ENCODE data around the gene GSTA1.
"Not testable (repeated sequence)": the region's sequence is repeated elsewhere in the genome, so short reads cannot be mapped to it uniquely, and the experiment has no call there.

The GSTA1 gene

DNA sequence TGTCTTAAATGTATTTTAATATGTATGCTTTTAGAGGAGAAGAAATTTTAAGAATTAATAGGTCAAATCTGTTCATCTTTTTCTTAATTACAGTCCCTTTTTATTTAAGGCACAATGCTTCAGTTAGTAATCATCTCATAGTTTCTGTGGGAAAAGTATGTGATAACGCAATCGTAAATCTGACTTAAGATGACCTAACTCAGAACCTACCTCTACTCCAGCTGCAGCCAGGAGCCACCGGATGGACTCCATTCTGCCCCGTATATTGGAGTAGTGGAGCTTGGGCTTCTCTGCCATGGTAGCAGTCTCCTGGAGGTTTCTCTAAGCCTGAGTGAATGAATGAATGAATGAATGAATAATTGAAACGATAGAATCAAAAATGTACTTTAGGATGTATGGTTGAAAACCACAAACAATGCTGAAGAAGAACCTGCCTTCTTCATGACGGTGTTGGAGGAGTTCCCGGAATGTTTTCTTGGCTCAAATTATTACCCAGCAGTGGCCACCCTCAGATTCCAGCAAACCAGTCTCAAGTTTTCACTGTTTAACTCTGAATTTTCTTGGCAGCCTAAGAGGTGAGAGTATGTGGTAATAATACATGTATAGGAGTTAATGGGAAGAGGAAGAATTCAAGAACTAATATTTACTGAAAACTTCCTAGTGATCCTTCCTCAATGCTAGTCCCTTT is 45.8 kb downstream of the GSTA1 start:
- not testable (repeated sequence) for DNase-seq (ENCODE audit: low spot score)

- DNase-seq (ENCODE audit: low spot score): no peak
These were observed 49.2 kb downstream of the GSTA1 start for GRCh38 chr6:52754443-52754842.

GRCh38 chr6:52753137-52753536 is 50.5 kb downstream of the GSTA1 start:
- not testable (repeated sequence) for DNase-seq (ENCODE audit: low spot score)

DNA sequence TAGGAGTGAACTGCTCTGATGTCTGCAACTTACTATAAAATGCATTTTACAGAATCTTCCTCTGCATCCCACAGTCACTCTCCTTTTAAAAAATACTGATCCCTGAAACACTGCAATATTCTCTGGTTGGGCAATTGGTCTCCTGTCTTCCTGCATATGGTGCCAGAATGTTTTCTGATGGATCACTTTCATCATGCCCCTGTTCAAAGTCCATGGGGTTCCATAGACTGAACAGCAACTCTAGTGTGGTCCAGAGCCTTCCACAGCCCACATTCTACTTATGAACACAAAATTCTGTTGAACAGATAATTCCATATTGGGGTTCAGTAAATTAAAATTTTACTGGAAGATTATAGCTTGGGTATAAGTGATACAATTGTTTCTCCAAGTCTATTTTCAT is 51.3 kb downstream of the GSTA1 start:
- DNase-seq (ENCODE audit: low spot score): no peak

GRCh38 chr6:52749556-52750152 is 54.0 kb downstream of the GSTA1 start:
- no peak for DNase-seq (ENCODE audit: low spot score)

GRCh38 chr6:52747301-52747700 is 56.3 kb downstream of the GSTA1 start:
- not testable (repeated sequence) for DNase-seq (ENCODE audit: low spot score)

DNA sequence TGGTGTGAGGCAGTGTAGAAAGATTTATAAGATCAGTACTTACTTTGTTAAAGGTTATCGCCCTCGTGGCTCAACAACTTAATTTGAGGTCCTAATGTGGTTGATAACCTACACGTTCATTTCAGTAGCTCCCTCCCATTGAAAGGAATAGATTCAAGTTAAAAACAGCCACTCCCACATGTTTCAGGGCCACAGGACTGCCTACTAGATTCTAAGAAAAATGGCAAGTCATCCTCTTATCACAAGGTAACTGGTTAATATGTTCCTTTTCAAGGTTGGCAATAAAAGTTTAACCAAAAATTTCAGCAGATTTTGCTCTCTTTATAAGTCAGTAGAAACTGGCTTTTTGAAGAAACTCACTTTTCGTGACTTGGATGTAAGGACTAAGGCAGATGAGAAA is 57.4 kb downstream of the GSTA1 start:
- DNase-seq (ENCODE audit: low spot score): no peak

DNA sequence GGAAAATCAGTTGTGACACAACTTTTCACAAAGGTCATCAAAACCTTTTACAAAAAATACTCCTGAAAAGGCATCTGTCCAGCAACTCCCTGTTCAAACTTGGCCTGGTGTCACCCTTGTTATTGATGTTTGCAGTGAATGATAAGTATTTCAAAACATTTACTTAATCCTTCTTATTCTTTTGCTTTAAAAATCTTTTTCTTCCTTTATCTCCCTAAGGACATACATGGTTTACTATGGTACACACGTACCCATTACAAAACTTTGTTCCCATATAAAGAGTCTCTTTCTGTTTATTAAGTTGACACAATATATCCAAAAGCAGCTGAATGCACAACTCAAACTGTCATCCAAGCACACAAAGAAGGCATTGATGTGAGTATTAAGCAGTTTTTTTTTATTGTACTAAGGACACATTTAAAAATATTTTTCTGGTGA is 57.8 kb downstream of the GSTA1 start:
- DNase-seq (ENCODE audit: low spot score): no peak

- no peak for DNase-seq (ENCODE audit: low spot score)
These were observed 61.7 kb downstream of the GSTA1 start for GRCh38 chr6:52741872-52742271.
